Measurements from ENCODE around the gene PUS7.
A peak's percentile ranks its signal among the peaks of the same experiment; 100 is the strongest.
"Not testable (repeated sequence)": the region's sequence is repeated elsewhere in the genome, so short reads cannot be mapped to it uniquely, and the experiment has no call there.

PUS7 gene

GRCh38 chr7:105521717-105522463, at the start of gene PUS7:
Gene PUS7, minus strand, starts transcription at chr7:105522271. Its CDS starts 13,759 bp downstream, at chr7:105508512.
- DNase-seq (ENCODE audit: low spot score), result peak; percentile 94

GRCh38 chr7:105567821-105568220, 45.8 kb upstream of the PUS7 start:
- DNase-seq (ENCODE audit: low spot score), result no peak

- DNase-seq (ENCODE audit: low spot score), result no peak
Observed at GRCh38 chr7:105567024-105567423, 45.0 kb upstream of the PUS7 start.

- DNase-seq (ENCODE audit: low spot score), result no peak
Observed at GRCh38 chr7:105565190-105565589, 43.1 kb upstream of the PUS7 start.

- DNase-seq (ENCODE audit: low spot score), result no peak
Observed at GRCh38 chr7:105559926-105560325, 37.9 kb upstream of the PUS7 start.

- no peak for DNase-seq (ENCODE audit: low spot score)
Observed at GRCh38 chr7:105538339-105538738, 16.3 kb upstream of the PUS7 start.

GRCh38 chr7:105532709-105533460, 10.8 kb upstream of the PUS7 start:
- DNase-seq (ENCODE audit: low spot score), result no peak

GRCh38 chr7:105531792-105532671, 10.0 kb upstream of the PUS7 start, which contains the start of gene RINT1:
Gene RINT1, plus strand, starts transcription at chr7:105532201. Its CDS starts 115 bp downstream, at chr7:105532316.
- peak; percentile 90 for DNase-seq (ENCODE audit: low spot score)

DNA sequence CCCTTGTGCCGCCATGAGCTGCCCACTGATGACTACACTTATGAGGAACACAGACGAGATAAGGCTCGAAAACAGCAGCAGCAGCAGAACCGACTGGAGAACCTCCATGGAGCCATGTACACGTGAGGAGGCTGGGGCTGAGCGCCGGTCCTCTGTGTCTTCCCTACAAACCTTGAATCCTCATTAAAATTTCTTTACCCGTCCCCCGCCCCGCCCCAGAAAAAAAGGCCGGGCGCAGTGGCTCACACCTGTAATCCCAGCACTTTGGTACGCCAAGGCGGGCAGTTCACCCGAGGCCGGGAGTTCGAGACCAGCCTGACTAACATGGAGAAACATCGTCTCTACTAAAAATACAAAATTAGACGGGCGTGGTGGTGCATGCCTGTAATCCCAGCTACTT, 8.5 kb upstream of the PUS7 start:
- DNase-seq (ENCODE audit: low spot score), result no peak

GRCh38 chr7:105530126-105530525, 8.1 kb upstream of the PUS7 start:
- no peak for DNase-seq (ENCODE audit: low spot score)

DNA sequence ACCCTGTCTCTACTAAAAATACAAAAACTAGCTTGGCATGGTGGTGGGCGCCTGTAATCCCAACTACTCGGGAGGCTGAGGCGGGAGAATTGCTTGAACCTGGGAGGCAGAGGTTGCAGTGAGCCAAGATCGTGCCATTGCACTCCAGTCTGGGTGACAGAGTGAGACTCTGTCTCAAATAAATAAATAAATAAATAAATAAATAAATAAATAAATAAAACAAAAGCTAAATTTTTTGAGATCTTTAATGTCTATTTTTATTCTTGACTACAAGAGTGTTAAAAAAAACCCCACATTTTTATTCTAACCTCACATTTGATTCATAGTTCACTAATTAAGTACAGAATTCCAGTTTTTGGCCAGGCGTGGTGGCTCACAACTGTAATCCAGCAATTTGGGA, 5.7 kb upstream of the PUS7 start:
- DNase-seq (ENCODE audit: low spot score), result not testable (repeated sequence)

DNA sequence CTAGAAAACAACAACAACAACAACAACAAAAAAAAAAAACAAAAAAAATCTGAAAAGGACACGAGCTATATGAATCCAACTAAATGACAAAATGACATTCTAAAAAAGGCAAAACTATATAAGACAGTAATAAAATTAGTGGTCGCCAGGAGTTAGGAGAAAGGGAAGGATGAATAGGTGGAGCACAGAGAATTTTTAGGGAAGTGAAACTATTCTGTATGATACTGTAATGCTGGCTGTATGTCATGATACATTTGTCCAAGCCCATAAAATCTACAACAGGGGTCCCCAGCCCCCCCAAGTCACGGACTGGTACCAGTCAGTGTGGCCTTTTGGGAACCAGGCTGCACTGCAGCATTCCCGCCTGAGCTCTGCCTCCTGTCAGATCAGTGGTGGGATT, 2.8 kb upstream of the PUS7 start:
- no peak for DNase-seq (ENCODE audit: low spot score)

- not testable (repeated sequence) for DNase-seq (ENCODE audit: low spot score)
Observed at GRCh38 chr7:105524423-105524822, 2.4 kb upstream of the PUS7 start.

DNA sequence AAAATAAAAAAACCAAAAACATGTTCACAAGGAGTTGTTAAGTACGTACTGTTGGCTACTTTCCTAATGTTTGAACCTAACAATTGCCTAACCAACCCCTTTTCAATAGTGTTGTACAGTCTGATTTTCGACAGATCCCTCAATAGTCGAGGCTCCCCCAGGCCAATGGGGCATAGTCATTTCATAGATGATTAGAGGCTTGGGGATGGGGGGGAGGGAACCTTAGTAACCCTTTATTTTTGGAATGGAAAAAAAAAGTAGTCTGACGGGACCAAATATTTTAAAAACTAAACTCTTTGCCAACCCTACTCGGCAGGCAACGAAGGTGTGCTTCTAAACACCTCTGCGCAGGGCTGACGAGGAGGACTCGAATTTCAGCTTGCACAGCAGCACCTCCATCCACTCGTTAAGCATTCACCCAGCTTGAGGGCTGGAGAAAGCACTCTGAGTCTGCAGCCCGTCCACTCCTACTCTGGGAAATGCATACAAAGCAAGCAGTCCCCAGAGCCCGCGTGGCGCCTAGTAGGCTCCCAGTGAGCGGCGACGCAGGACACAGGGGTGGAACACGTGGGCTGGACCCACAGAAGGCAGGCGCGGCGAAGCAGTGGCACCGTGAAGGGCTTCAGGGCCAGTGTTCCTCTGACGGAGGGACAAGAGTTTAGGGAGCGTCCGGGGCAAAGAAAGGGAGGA, 899 bp downstream of the PUS7 start:
- DNase-seq (ENCODE audit: low spot score), result peak; percentile 53

- not testable (repeated sequence) for DNase-seq (ENCODE audit: low spot score)
Observed at GRCh38 chr7:105520620-105521019, 1.5 kb downstream of the PUS7 start.

DNA sequence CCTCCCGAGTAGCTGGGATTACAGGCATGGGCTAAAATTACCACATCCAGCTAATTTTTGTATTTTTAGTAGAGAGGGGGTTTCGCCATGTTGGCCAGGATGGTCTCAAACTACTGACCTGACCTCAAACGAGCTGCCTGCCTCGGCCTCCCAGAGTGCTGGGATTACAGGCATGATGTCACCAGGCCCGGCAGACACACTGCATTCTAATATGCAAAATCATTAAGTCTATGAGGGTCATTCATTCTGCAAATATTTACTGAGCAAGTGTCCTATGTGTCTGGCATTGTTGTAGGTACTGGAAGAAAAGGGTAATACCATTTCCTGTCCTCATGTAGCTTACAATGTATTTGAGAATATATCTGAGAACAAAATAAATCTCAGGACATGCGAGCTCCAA, 2.7 kb downstream of the PUS7 start:
- no peak for DNase-seq (ENCODE audit: low spot score)

- DNase-seq (ENCODE audit: low spot score), result not testable (repeated sequence)
Observed at GRCh38 chr7:105515610-105516009, 6.5 kb downstream of the PUS7 start.

- no peak for DNase-seq (ENCODE audit: low spot score)
Observed at GRCh38 chr7:105512926-105513526, 9.0 kb downstream of the PUS7 start.

DNA sequence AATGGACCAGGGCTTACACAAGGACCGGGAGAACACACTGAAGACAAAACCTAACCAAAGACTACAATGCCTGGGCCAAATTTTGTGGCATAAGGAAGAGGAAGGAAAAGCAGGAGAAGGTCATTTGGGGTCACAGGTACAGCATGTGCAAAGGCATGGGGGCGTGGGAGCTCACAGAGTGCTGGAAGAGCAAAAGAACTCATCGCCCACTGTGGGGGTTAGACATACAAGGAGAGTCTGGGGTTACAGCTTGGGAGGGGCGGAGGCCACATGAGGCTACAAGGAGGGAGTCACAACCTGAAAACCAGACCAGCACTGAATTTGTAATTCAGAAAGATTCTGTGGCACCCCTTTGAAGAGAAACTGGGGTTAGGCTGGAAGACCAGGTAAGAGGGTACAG, 9.7 kb downstream of the PUS7 start:
- DNase-seq (ENCODE audit: low spot score), result no peak

DNA sequence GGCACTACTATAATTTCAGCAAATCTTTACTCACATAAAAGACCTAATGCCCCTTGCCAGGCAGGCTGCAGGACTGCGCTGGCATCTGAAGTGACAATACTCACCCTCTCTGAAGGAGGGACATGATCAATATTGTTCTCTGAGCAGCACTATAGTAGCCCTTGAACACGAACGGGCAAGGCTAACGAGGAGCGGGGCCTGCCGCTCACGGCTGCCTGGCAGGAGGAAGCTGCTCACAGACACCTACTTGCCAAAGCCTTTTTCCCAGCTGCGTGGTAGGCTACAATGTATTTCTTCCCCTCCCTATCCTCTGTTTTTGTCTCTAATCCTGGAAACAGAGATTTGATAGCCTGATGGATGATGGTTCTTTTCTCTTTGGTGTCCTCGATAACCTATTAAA, 19.9 kb downstream of the PUS7 start:
- DNase-seq (ENCODE audit: low spot score), result no peak

DNA sequence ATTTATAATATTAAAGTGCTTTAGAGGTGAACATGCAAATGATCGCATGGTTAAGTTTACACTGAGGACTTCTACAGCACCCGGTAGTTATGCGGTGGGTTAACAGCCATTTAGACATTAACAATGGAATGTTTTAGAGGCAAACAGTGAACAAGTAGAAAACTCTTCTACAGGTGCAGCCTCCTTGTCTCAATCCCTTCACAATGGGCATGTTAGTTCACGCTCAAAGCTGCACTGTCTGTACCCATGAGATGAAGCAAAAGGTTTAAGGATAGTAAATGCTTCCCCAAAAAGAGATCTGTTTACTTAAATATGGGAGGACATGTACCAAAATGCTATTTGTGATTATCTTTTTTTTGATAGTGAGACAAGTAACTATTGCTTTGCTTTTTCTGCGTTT, 25.1 kb downstream of the PUS7 start:
- DNase-seq (ENCODE audit: low spot score), result no peak

Data from COLO829 (cell line).